GM15510 (cell line): Measurements from ENCODE around the gene PCDH8.

ENCODE experiments used
- POLR2A ChIP-seq: IDR thresholded peaks from 3 replicates; pipeline ENCODE4 v1.6.1; 2011; ENCODE audit warnings: borderline replicate concordance; ENCODE audit not compliant: insufficient read length; ENCODE audit errors: extremely low read depth

The PCDH8 gene

DNA sequence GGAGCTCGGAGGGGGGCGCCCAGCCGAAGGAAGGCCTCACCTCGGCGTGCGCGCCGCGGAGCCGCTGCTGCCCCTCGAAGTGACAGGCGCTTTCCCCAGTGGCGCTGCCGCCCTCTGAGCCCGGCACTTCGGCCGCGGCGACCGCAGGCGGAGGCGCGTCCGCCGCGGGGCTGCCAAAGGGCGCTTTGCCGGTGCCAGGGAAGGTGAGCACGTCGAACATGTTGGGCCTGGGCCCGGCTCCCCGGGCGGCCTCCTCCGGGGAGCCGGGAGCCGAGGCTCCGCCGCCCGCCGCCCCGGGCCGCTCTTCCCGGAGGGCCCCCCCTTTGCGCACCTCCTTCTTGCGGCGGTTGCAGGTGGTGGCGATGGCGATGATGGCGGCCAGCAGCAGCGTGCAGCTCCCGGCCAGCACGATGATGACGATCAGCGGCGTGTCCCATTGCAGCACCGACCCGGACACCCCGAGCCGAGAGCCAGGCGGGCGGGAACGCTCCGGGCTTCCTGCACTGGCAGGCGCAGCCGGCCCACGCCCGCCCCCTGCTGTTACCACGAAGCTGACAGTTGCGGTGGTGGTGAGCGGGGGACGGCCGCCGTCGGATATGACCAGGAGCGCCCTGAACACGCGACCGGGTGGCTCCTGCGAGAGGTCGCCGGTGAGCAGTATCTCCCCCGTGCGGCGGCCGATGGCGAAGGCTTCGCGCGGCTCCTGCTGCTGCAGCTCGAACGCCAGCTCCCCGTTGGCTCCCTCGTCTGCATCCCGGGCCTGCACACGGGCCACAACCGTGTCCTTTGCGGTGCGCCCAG is 2.5 kb downstream of the PCDH8 start:
- TF ChIP-seq POLR2A = no peak

DNA sequence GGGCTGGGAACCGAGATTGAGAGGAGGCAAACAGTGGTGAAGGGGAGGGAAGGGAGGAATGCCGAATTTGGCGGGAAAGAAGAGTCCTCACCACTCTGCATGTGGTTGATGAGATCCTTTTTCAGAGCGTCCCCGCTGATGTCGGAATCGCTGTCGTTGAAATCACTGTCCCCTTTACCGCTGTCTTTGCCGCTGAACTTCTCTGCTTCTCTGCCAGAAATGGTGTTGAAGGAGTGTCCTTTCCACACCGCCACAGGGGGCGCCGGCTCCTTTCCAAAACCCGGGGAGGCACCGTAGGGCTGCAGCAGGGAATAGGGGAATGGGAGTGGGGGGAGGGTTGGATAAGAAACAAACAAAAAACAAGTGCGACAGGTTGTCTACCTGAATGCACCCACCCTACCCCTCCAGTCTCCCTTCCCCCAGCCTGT is 3.1 kb downstream of the PCDH8 start:
- TF ChIP-seq POLR2A = no peak

DNA sequence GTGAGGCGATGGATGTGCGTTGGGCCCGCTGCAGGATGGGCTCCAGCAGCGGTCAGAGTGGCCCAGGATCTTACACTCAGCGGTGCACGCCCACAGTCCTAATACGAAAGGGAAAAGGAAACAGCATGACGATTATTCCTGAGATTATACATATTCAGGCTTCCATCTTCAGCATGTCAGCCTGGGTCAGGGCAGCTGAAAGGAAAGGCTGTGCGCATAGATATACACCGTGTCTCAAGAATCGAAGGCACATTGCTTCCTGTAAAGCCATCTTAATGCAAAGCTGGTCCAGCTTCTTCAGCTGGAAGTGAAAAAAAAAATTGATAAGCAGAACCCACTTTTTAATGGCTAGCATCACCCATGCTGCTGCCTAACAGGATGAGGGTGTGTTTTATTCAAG is 3.6 kb downstream of the PCDH8 start:
- TF ChIP-seq POLR2A = no peak

GRCh38 chr13:52842441-52842840 is 6.0 kb downstream of the PCDH8 start:
- TF ChIP-seq POLR2A = no peak

DNA sequence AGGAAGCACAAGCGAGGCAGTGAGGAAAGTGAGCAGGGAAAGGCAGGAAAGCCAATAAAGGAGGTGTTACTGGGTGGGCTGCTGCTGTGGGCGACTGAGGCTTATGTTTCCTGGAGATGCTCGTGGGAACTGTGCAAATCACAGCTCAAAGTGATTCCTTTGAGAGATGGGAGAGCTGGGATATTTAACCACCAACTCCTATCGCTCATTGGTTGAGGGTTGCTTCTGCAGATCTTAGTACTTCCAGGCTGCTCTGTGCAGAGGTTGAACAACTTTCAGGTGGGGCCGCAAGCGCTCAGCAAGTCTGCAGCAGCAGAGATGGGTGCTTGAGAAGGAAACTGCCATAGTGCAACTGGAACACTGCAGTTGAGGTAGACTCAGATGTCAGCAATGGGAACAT is 8.4 kb downstream of the PCDH8 start:
- TF ChIP-seq POLR2A = no peak

GRCh38 chr13:52838433-52839107 is 9.9 kb downstream of the PCDH8 start:
- TF ChIP-seq POLR2A = no peak

DNA sequence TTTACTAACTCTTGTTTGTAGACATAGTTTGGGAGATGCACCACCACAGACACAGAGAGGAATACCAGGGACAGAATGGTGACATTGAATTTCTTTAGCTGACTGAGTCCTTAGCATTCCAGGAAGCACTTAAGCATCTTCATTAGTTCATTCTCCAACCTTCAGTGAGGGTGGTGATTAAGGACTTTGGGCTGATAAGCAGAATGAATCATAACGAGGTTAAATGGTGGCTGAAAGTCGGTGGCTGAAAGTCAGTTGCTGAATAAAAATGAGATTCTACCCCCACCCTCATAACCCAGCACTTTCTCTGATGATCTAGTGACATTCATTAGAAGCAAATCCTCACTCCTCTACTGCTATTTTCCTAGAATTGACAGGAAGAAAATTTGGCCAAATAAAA is 10.6 kb downstream of the PCDH8 start:
- TF ChIP-seq POLR2A = no peak

DNA sequence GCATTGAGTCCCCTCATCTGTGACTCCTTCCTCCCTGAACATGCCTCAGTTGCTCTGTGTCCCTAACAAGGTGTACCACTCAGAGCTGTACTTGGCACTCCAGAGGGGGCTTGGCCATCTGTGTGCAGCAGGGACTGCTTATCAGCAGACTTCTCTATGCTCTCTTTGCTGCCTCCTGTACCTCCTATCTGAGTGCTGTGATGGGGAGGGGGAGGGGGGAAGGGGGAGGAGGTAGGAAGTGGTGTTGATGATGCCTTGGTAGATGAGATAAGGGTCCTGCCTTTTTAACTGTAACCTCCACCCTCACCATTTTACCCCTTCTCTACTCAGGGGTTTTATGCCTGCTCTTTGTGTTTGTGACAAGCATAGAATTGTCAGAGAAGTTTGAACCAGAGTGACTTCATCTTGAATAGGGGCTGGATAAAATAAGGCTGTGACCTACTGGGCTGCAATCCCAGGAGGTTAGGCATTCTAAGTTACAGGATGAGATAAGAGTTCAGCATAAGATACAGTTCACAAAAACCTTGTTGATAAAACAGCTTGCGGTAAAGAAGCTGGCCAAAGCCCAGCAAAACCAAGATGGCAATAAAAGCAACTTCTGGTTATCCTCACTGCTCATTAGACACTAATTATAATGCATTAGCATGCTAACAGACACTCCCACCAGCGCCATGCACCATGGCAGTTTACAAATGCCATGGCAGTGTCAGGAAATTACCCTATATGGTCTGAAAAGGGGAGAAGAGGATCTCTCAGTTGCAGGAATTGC is 13.2 kb downstream of the PCDH8 start:
- no peak for TF ChIP-seq POLR2A

GRCh38 chr13:52833296-52833875 is 15.1 kb downstream of the PCDH8 start:
- no peak for TF ChIP-seq POLR2A

- no peak for TF ChIP-seq POLR2A
These were observed 16.1 kb downstream of the PCDH8 start for GRCh38 chr13:52832313-52832712.

GRCh38 chr13:52830946-52831345 is 17.5 kb downstream of the PCDH8 start:
- no peak for TF ChIP-seq POLR2A

- no peak for TF ChIP-seq POLR2A
These were observed 20.6 kb downstream of the PCDH8 start for GRCh38 chr13:52827839-52828238.

DNA sequence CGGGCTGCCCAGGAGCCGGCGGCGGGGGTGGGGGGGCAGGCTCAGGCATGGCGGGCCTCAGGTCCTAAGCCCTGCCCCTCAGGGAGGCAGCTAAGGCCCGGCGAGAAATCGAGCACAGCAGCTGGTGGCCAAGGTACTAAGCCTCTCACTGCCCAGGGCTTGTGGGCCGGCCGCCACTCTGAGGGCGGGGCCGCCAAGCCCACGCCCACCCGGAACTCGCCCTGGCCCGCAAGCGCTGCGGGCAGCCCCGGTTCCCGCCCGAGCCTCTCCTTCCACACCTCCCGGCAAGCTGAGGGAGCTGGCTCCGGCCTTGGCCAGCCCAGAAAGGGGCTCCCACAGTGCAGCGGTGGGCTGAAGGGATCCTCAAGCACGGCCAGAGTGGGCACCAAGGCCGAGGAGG is 33.1 kb downstream of the PCDH8 start:
- no peak for TF ChIP-seq POLR2A

- TF ChIP-seq POLR2A = no peak
These were observed 35.5 kb downstream of the PCDH8 start for GRCh38 chr13:52812941-52813340.

DNA sequence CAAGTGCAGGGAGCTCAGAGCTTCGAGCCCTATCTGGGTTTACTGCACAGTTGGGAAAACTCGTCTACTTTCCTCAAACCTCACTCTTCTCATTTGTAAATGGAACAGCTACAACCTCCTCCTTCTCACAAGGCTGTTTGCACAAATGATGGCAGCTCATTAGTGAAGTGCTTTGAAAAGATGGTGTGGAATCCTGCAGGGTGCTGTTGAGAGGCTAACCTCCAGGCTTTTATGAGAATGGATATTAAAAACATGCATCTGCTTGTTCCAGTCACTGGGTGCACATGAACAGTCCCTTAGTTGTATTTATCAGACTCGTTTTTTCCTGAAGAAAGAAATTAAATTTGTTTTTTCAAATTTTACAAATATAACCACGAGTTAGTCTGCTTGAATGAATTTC is 36.6 kb downstream of the PCDH8 start:
- TF ChIP-seq POLR2A = no peak
